ENCODE data around the gene GBGT1.
A peak's percentile ranks its signal among the peaks of the same experiment; 100 is the strongest.
"Not testable (repeated sequence)": the region's sequence is repeated elsewhere in the genome, so short reads cannot be mapped to it uniquely, and the experiment has no call there.

Gene GBGT1

GRCh38 chr9:133194597-133194996 lies 30.9 kb upstream of the GBGT1 start:
- no peak for DNase-seq

GRCh38 chr9:133191989-133192388 lies 28.3 kb upstream of the GBGT1 start:
- DNase-seq, result no peak

- DNase-seq, result no peak
Observed at GRCh38 chr9:133189826-133190225, 26.1 kb upstream of the GBGT1 start.

GRCh38 chr9:133188843-133189180 lies 25.1 kb upstream of the GBGT1 start:
- DNase-seq, result no peak

- DNase-seq, result peak; percentile 65
Observed at GRCh38 chr9:133188006-133188842, 24.5 kb upstream of the GBGT1 start.

GRCh38 chr9:133187561-133188005 lies 23.9 kb upstream of the GBGT1 start:
- no peak for DNase-seq

GRCh38 chr9:133186736-133187135 lies 23.0 kb upstream of the GBGT1 start:
- no peak for DNase-seq

- peak; percentile 62 for DNase-seq
Observed at GRCh38 chr9:133184971-133185370, 21.3 kb upstream of the GBGT1 start.

- DNase-seq, result no peak
Observed at GRCh38 chr9:133182151-133182550, 18.4 kb upstream of the GBGT1 start.

GRCh38 chr9:133181561-133181960 lies 17.8 kb upstream of the GBGT1 start:
- DNase-seq, result no peak

GRCh38 chr9:133180953-133181352 lies 17.2 kb upstream of the GBGT1 start:
- no peak for DNase-seq

GRCh38 chr9:133173056-133173455 lies 9.3 kb upstream of the GBGT1 start:
- DNase-seq, result no peak

- no peak for DNase-seq
Observed at GRCh38 chr9:133171161-133171961, 7.6 kb upstream of the GBGT1 start.

GRCh38 chr9:133170716-133171115 lies 7.0 kb upstream of the GBGT1 start:
- DNase-seq, result no peak

- DNase-seq, result not testable (repeated sequence)
Observed at GRCh38 chr9:133169687-133170086, 6.0 kb upstream of the GBGT1 start.

- no peak for DNase-seq
Observed at GRCh38 chr9:133169102-133169501, 5.4 kb upstream of the GBGT1 start.

- no peak for DNase-seq
Observed at GRCh38 chr9:133168432-133168831, 4.7 kb upstream of the GBGT1 start.

GRCh38 chr9:133167769-133168168 lies 4.1 kb upstream of the GBGT1 start:
- no peak for DNase-seq

GRCh38 chr9:133167096-133167730 lies 3.5 kb upstream of the GBGT1 start:
- DNase-seq, result no peak

GRCh38 chr9:133166392-133166791 lies 2.7 kb upstream of the GBGT1 start:
- DNase-seq, result no peak

GRCh38 chr9:133165452-133165730 lies 1.7 kb upstream of the GBGT1 start:
- no peak for DNase-seq

GRCh38 chr9:133164191-133164590 lies 477 bp upstream of the GBGT1 start:
- no peak for DNase-seq

- DNase-seq, result no peak
Observed at GRCh38 chr9:133162861-133163503, 732 bp downstream of the GBGT1 start.

All from NCI-H1105 treated with DMSO at 0.1 percent for 48 hours (cell line).